Naive B cell (primary cell): Measurements from ENCODE around the gene ARGLU1. TPM values are rescaled to one million over a fixed set of nuclear protein-coding genes. Genes with fewer than 3 reads are reported as not detected.

ENCODE experiments used
- ATAC-seq, 2 donors: fragments of 150-1000 bp; cut with Tn5 transposase; 2 replicates each; pipeline ENCODE4 v1.10.0; 2021; ENCODE audit warnings: low read depth in 2 of 2, mild to moderate bottlenecking in 2 of 2, moderate library complexity in 2 of 2
- DNase-seq: peaks from one replicate; pipeline ENCODE4 v3.0.0; 2022
- H3K27ac Mint-ChIP-seq, 6 donors: one replicate each; pipeline ENCODE4 v1.8.0; 2020 to 2022; ENCODE audit warnings: mild to moderate bottlenecking in 6 of 6, mixed read lengths in 6 of 6, moderate library complexity in 5 of 6, inconsistent platforms in 2 of 6
- H3K27me3 Mint-ChIP-seq, 3 donors: one replicate each; pipeline ENCODE4 v1.8.0; 2021 to 2022; ENCODE audit warnings: mixed read lengths in 3 of 3, mild to moderate bottlenecking in 1 of 3
- H3K36me3 Mint-ChIP-seq, 2 donors: one replicate each; pipeline ENCODE4 v1.8.0; 2020 to 2022; ENCODE audit warnings: mixed read lengths in 2 of 2, inconsistent platforms in 1 of 2, mild to moderate bottlenecking in 1 of 2
- H3K4me1 Mint-ChIP-seq, 3 donors: one replicate each; pipeline ENCODE4 v1.8.0; 2020 to 2022; ENCODE audit warnings: mixed read lengths in 3 of 3, inconsistent platforms in 1 of 3, mild to moderate bottlenecking in 1 of 3, moderate library complexity in 1 of 3
- H3K4me3 Mint-ChIP-seq, 8 donors: one replicate each; pipeline ENCODE4 v1.8.0; 2020 to 2022; ENCODE audit warnings: mild to moderate bottlenecking in 8 of 8, mixed read lengths in 8 of 8, moderate library complexity in 8 of 8, inconsistent platforms in 2 of 8
- H3K9me3 Mint-ChIP-seq, 7 donors: one replicate each; pipeline ENCODE4 v1.8.0; 2020 to 2022; ENCODE audit warnings: mixed read lengths in 7 of 7, mild to moderate bottlenecking in 5 of 7, inconsistent platforms in 2 of 7, moderate library complexity in 1 of 7
- polyA plus RNA-seq, 6 donors: library from polyadenylated mRNA; unstranded; fragments of 300-500 nt; fragmentation: Illumina TruSeq; gene quantifications; one replicate each; pipeline ENCODE4 v1.2.3, GENCODE V29; 2021; ENCODE audit warnings: low read depth in 6 of 6

ARGLU1 gene
- polyA plus RNA-seq, 6 donors from 2014 or later, result 30.3 to 63.7 (median 43.3) TPM

GRCh38 chr13:106533943-106534638 is 33.8 kb downstream of the ARGLU1 start:
- peak; percentile 23 for DNase-seq
- Mint-ChIP-seq H3K4me3 (peak overlapping the region; percentile 74 to 98 (median 83)), H3K4me1 (peaks cover 15 to 29% (median 20%) of the 10 kb centered on the region in 3 donors), H3K9me3 (no peaks in the 10 kb centered on the region), H3K36me3 (peaks cover 0 to 5% of the 10 kb centered on the region in 2 donors), H3K27me3 (peaks cover 46 to 52% (median 48%) of the 10 kb centered on the region in 3 donors), H3K27ac (peak overlapping the region in 1 of 6 donors; percentile 81)
- ATAC-seq, result no peak

- ATAC-seq (no peak), DNase-seq (no peak)
- H3K27me3 Mint-ChIP-seq, result peaks cover 52 to 57% (median 55%) of the 10 kb centered on the region in 3 donors
- H3K9me3 Mint-ChIP-seq, result no peaks in the 10 kb centered on the region
- peaks cover 15 to 29% (median 20%) of the 10 kb centered on the region in 3 donors for H3K4me1 Mint-ChIP-seq
- H3K36me3 Mint-ChIP-seq, result peaks cover 0 to 5% of the 10 kb centered on the region in 2 donors
- peak overlapping the region; percentile 62 to 98 (median 77) for H3K4me3 Mint-ChIP-seq
- H3K27ac Mint-ChIP-seq, result no peak overlapping the region
Observed at GRCh38 chr13:106533101-106533942, 34.6 kb downstream of the ARGLU1 start.

- H3K9me3 Mint-ChIP-seq, result no peaks in the 10 kb centered on the region
- H3K27me3 Mint-ChIP-seq, result peaks cover 57 to 64% (median 57%) of the 10 kb centered on the region in 3 donors
- H3K4me3 Mint-ChIP-seq, result peak overlapping the region; percentile 52 to 98 (median 76)
- no peak for DNase-seq
- peaks cover 0 to 5% of the 10 kb centered on the region in 2 donors for H3K36me3 Mint-ChIP-seq
- ATAC-seq, result no peak
- H3K27ac Mint-ChIP-seq, result peak overlapping the region in 2 of 6 donors; percentile 22 to 80
- peaks cover 15 to 29% (median 20%) of the 10 kb centered on the region in 3 donors for H3K4me1 Mint-ChIP-seq
Observed at GRCh38 chr13:106532111-106532929, 35.6 kb downstream of the ARGLU1 start.

- peaks cover 62 to 74% (median 70%) of the 10 kb centered on the region in 3 donors for H3K27me3 Mint-ChIP-seq
- H3K27ac Mint-ChIP-seq, result no peak overlapping the region
- peaks cover 11 to 22% (median 16%) of the 10 kb centered on the region in 3 donors for H3K4me1 Mint-ChIP-seq
- DNase-seq (no peak), ATAC-seq (no peak)
- H3K9me3 Mint-ChIP-seq, result no peaks in the 10 kb centered on the region
- H3K4me3 Mint-ChIP-seq, result no peak overlapping the region
- peaks cover 0 to 5% of the 10 kb centered on the region in 2 donors for H3K36me3 Mint-ChIP-seq
Observed at GRCh38 chr13:106530980-106531481, 36.9 kb downstream of the ARGLU1 start.

- H3K36me3 Mint-ChIP-seq, result peaks cover 0 to 5% of the 10 kb centered on the region in 2 donors
- H3K4me3 Mint-ChIP-seq, result no peak overlapping the region
- no peak overlapping the region for H3K27ac Mint-ChIP-seq
- peaks cover 11 to 22% (median 16%) of the 10 kb centered on the region in 3 donors for H3K4me1 Mint-ChIP-seq
- H3K9me3 Mint-ChIP-seq, result no peaks in the 10 kb centered on the region
- DNase-seq (no peak), ATAC-seq (no peak)
- H3K27me3 Mint-ChIP-seq, result peaks cover 62 to 80% (median 77%) of the 10 kb centered on the region in 3 donors
Observed at GRCh38 chr13:106530171-106530851, 37.6 kb downstream of the ARGLU1 start.

GRCh38 chr13:106529415-106530170 is 38.3 kb downstream of the ARGLU1 start:
- peaks cover 64 to 79% (median 78%) of the 10 kb centered on the region in 3 donors for H3K27me3 Mint-ChIP-seq

GRCh38 chr13:106528718-106529414 is 39.1 kb downstream of the ARGLU1 start:
- Mint-ChIP-seq H3K4me1 (peaks cover 11 to 16% (median 13%) of the 10 kb centered on the region in 3 donors), H3K4me3 (no peak overlapping the region), H3K36me3 (peaks cover 0 to 5% of the 10 kb centered on the region in 2 donors), H3K27ac (no peak overlapping the region), H3K27me3 (peaks cover 69 to 79% (median 76%) of the 10 kb centered on the region in 3 donors), H3K9me3 (no peaks in the 10 kb centered on the region)
- ATAC-seq (no peak), DNase-seq (no peak)

More at GRCh38 chr13:106529415-106530170, 38.3 kb downstream of the ARGLU1 start:
- Mint-ChIP-seq H3K36me3 (peaks cover 0 to 5% of the 10 kb centered on the region in 2 donors), H3K9me3 (no peaks in the 10 kb centered on the region), H3K4me1 (peaks cover 11 to 21% (median 16%) of the 10 kb centered on the region in 3 donors), H3K27ac (no peak overlapping the region), H3K4me3 (no peak overlapping the region)
- ATAC-seq, result no peak
- no peak for DNase-seq

GRCh38 chr13:106527826-106528225 is 40.1 kb downstream of the ARGLU1 start:
- Mint-ChIP-seq H3K27me3 (peaks cover 66 to 78% (median 76%) of the 10 kb centered on the region in 3 donors), H3K36me3 (no peaks in the 10 kb centered on the region)
- no peak for DNase-seq

GRCh38 chr13:106527445-106527801 is 40.5 kb downstream of the ARGLU1 start:
- ATAC-seq (no peak), DNase-seq (no peak)
- Mint-ChIP-seq H3K4me3 (no peak overlapping the region), H3K9me3 (no peaks in the 10 kb centered on the region), H3K27ac (no peak overlapping the region), H3K27me3 (peaks cover 66 to 78% (median 76%) of the 10 kb centered on the region in 3 donors), H3K36me3 (no peaks in the 10 kb centered on the region), H3K4me1 (peaks cover under 1 to 2% (median under 1%) of the 10 kb centered on the region in 3 donors)

More at GRCh38 chr13:106527826-106528225, 40.1 kb downstream of the ARGLU1 start:
- Mint-ChIP-seq H3K27ac (no peak overlapping the region), H3K9me3 (no peaks in the 10 kb centered on the region), H3K4me1 (peaks cover 4 to 6% (median 5%) of the 10 kb centered on the region in 3 donors), H3K4me3 (no peak overlapping the region)
- ATAC-seq, result no peak

GRCh38 chr13:106526738-106527444 is 41.0 kb downstream of the ARGLU1 start:
- H3K36me3 Mint-ChIP-seq, result no peaks in the 10 kb centered on the region
- ATAC-seq (no peak), DNase-seq (no peak)
- no peak overlapping the region for H3K27ac Mint-ChIP-seq
- no peaks in the 10 kb centered on the region for H3K9me3 Mint-ChIP-seq
- no peak overlapping the region for H3K4me3 Mint-ChIP-seq
- H3K4me1 Mint-ChIP-seq, result no peaks in the 10 kb centered on the region
- peaks cover 66 to 78% (median 74%) of the 10 kb centered on the region in 3 donors for H3K27me3 Mint-ChIP-seq

GRCh38 chr13:106525865-106526264 is 42.1 kb downstream of the ARGLU1 start:
- Mint-ChIP-seq H3K27me3 (peaks cover 58 to 71% (median 71%) of the 10 kb centered on the region in 3 donors), H3K4me1 (no peaks in the 10 kb centered on the region)

More at GRCh38 chr13:106525865-106526264, 42.1 kb downstream of the ARGLU1 start:
- Mint-ChIP-seq H3K4me3 (no peak overlapping the region), H3K36me3 (no peaks in the 10 kb centered on the region), H3K9me3 (no peaks in the 10 kb centered on the region), H3K27ac (no peak overlapping the region)
- ATAC-seq, result no peak
- DNase-seq, result no peak
